HUES48 (cell line): Measurements from ENCODE around the gene SLC35E2B.
A peak's percentile ranks its signal among the peaks of the same experiment; 100 is the strongest.
"Not testable (repeated sequence)": the region's sequence is repeated elsewhere in the genome, so short reads cannot be mapped to it uniquely, and the experiment has no call there.

Source experiments
- H3K27ac ChIP-seq: one replicate; pipeline ENCODE4 v1.7.0; 2013; ENCODE audit warnings: low read depth, low read length, inconsistent platforms
- H3K27me3 ChIP-seq: 2 replicates; pipeline ENCODE4 v1.6.1; 2013; ENCODE audit warnings: mild to moderate bottlenecking, low read length; ENCODE audit not compliant: control insufficient read depth, insufficient read depth
- H3K36me3 ChIP-seq: 2 replicates; pipeline ENCODE4 v1.6.1; 2013; ENCODE audit warnings: low read length; ENCODE audit not compliant: control insufficient read depth, insufficient read depth
- H3K4me1 ChIP-seq: 2 replicates; pipeline ENCODE4 v1.6.1; 2013; ENCODE audit warnings: mild to moderate bottlenecking, low read length; ENCODE audit not compliant: control insufficient read depth, insufficient read depth
- H3K4me3 ChIP-seq: 2 replicates; pipeline ENCODE4 v1.5.1; 2013; ENCODE audit warnings: mild to moderate bottlenecking, low read depth, low read length
- H3K9ac ChIP-seq: 2 replicates; pipeline ENCODE4 v1.6.1; 2013; ENCODE audit warnings: mild to moderate bottlenecking, low read depth, low read length, moderate library complexity
- H3K9me3 ChIP-seq: 2 replicates; pipeline ENCODE4 v1.6.1; 2013; ENCODE audit warnings: low read length; ENCODE audit not compliant: control insufficient read depth, insufficient read depth

The SLC35E2B gene

GRCh38 chr1:1680912-1681273 is 11.7 kb downstream of the SLC35E2B start:
- no peak overlapping the region for H3K9ac ChIP-seq
- H3K4me1 ChIP-seq, result peaks cover 9% of the 10 kb centered on the region
- H3K9me3 ChIP-seq, result no peaks in the 10 kb centered on the region
- no peaks in the 10 kb centered on the region for H3K27me3 ChIP-seq
- H3K4me3 ChIP-seq, result no peak overlapping the region
- H3K27ac ChIP-seq, result no peak overlapping the region
- peaks cover 5% of the 10 kb centered on the region; the same call in 1 of the 2 replicates for H3K36me3 ChIP-seq

GRCh38 chr1:1680031-1680911 is 12.3 kb downstream of the SLC35E2B start:
- no peak overlapping the region for H3K27ac ChIP-seq
- H3K4me1 ChIP-seq, result peaks cover 9% of the 10 kb centered on the region
- no peak overlapping the region for H3K9ac ChIP-seq
- no peaks in the 10 kb centered on the region for H3K27me3 ChIP-seq
- no peaks in the 10 kb centered on the region for H3K9me3 ChIP-seq
- H3K36me3 ChIP-seq, result peaks cover 5% of the 10 kb centered on the region; the same call in 1 of the 2 replicates
- no peak overlapping the region for H3K4me3 ChIP-seq

GRCh38 chr1:1678581-1679380 is 13.8 kb downstream of the SLC35E2B start:
- Histone ChIP-seq H3K36me3 (peaks cover 8% of the 10 kb centered on the region; the same call in 1 of the 2 replicates), H3K9ac (0 out of 2 replicates have a peak overlapping the region, but pooled peaks have one; percentile 20), H3K27ac (peak overlapping the region; percentile 47), H3K27me3 (no peaks in the 10 kb centered on the region), H3K4me1 (peaks cover 6% of the 10 kb centered on the region), H3K4me3 (no peak overlapping the region), H3K9me3 (no peaks in the 10 kb centered on the region)

GRCh38 chr1:1677718-1678580 is 14.6 kb downstream of the SLC35E2B start:
- H3K27ac ChIP-seq, result no peak overlapping the region
- no peaks in the 10 kb centered on the region for H3K27me3 ChIP-seq
- H3K9ac ChIP-seq, result no peak overlapping the region
- H3K4me3 ChIP-seq, result no peak overlapping the region
- H3K9me3 ChIP-seq, result no peaks in the 10 kb centered on the region
- H3K36me3 ChIP-seq, result peaks cover 8% of the 10 kb centered on the region; the same call in 1 of the 2 replicates
- H3K4me1 ChIP-seq, result peaks cover 4% of the 10 kb centered on the region

- H3K4me3 ChIP-seq, H3K9me3 ChIP-seq, H3K9ac ChIP-seq, H3K27ac ChIP-seq, H3K27me3 ChIP-seq, H3K4me1 ChIP-seq: not testable (repeated sequence)
- H3K36me3 ChIP-seq, result peaks cover 16% of the 10 kb centered on the region
Measured at GRCh38 chr1:1676087-1676486, 16.5 kb downstream of the SLC35E2B start.

- H3K36me3 ChIP-seq, result peaks cover 21% of the 10 kb centered on the region
- H3K27me3 ChIP-seq, H3K9me3 ChIP-seq, H3K4me3 ChIP-seq, H3K27ac ChIP-seq, H3K4me1 ChIP-seq, H3K9ac ChIP-seq: not testable (repeated sequence)
Measured at GRCh38 chr1:1675218-1675617, 17.4 kb downstream of the SLC35E2B start.

GRCh38 chr1:1674806-1675205 is 17.8 kb downstream of the SLC35E2B start:
- not testable (repeated sequence) for H3K4me3 ChIP-seq, H3K27me3 ChIP-seq, H3K27ac ChIP-seq, H3K9me3 ChIP-seq, H3K9ac ChIP-seq, H3K4me1 ChIP-seq
- peaks cover 24% of the 10 kb centered on the region for H3K36me3 ChIP-seq

GRCh38 chr1:1672181-1672965 is 20.2 kb downstream of the SLC35E2B start:
- H3K9ac ChIP-seq, result no peak overlapping the region
- no peaks in the 10 kb centered on the region for H3K4me1 ChIP-seq
- H3K27ac ChIP-seq, result no peak overlapping the region
- no peak overlapping the region for H3K4me3 ChIP-seq
- no peaks in the 10 kb centered on the region for H3K27me3 ChIP-seq
- no peaks in the 10 kb centered on the region for H3K9me3 ChIP-seq
- H3K36me3 ChIP-seq, result peaks cover 42% of the 10 kb centered on the region

- Histone ChIP-seq H3K27ac (no peak overlapping the region), H3K9me3 (no peaks in the 10 kb centered on the region), H3K4me1 (no peaks in the 10 kb centered on the region), H3K4me3 (no peak overlapping the region), H3K36me3 (peaks cover 44% of the 10 kb centered on the region), H3K9ac (no peak overlapping the region), H3K27me3 (no peaks in the 10 kb centered on the region)
Measured at GRCh38 chr1:1671365-1672119, 21.1 kb downstream of the SLC35E2B start.
